Measurements from ENCODE around the gene DSTN.
"Not testable (repeated sequence)": the region's sequence is repeated elsewhere in the genome, so short reads cannot be mapped to it uniquely, and the experiment has no call there.

Gene DSTN

DNA sequence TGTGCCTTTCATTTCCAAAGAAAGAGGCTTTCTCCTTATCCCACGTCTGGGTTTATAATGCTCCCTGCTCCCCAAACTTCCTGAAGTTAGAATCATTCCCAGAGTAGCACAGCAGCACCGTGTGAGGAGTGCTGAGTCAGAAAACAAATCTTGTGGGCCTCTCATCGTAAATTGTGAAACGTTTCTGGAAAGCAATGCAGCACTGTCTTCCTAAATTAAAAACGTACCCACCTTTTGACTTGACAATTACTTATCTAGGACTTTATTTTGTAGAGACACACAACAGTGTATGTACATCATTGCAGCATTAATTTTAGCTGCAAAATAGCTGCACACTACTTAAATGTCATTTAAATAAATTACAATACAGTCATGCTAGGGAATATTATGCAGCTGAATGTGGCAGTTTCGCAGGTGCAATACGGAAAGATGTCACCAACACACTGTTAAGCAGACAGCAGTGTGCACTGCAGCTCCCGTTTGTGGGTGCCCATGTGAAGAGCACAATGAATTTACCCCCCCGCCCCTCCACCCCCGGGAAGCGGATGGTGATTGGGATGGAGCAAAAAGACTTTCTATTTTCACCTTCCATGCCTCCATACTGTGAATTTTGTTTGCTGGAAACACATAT, 81.4 kb downstream of the DSTN start:
- no peak for DNase-seq (ENCODE audit: low read depth)

DNA sequence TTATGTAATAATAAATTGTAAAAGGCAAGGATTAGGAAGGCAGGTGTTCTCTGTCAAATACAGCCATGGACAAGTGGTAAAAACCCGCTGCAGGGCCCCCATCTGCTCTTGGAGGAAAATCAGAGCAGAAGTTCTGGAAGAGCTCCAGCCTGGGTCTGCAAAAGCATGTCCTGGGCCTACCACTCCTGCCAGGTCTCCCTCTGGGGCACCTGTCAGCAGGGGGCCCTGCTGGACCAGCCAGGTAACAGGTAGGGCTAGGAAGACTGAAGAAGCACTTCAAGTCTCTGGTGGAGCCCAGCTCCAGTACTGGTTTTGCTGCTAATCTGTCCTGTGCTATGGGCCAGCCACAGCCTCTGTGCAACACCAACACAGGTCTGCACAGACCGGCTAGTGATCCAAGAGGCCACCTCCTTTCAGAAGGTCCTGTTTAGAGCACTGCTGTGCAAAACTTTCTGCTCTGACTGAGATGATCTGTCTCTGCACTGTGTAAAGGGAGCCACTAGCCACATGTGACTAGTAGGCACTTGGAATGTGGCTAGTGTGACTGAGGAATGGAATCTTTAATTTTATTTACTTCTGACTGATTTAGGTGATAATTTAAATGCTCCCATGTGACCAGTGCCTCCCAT, 82.0 kb downstream of the DSTN start:
- DNase-seq (ENCODE audit: low read depth), result no peak

GRCh38 chr20:17652411-17652810, 82.5 kb downstream of the DSTN start:
- DNase-seq (ENCODE audit: low read depth), result no peak

- DNase-seq (ENCODE audit: low read depth), result no peak
These were observed 84.2 kb downstream of the DSTN start for GRCh38 chr20:17653835-17654648.

DNA sequence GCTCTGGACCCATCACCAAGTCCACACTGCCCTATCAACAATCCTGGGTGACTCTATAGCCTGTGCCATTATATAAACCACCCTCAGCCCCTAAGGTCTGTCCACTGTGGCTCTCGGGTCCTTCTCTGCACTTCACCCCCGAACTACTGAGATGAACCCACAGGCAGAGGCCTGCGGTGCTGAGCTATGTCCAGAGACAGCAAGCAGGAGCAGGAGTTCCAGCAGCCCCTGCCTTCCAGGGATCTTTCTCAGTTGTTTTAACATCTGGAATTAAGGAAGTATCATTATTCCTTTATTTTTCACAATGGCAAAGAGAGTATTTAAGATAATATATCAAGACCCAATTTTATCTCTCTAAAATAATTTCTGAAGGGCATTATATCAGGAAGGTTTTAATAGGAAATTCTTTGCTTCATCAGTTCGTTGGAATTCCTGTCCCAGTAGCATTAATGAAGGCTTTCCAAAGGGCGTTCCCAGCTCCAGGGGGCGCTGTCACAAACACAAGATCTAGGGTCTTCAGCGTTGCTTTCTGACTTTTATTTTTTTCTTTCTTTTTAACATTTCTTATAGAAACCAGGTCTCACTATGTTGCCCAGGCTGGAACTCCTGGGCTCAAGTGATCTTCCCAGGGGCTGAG, 84.9 kb downstream of the DSTN start:
- DNase-seq (ENCODE audit: low read depth), result no peak

DNA sequence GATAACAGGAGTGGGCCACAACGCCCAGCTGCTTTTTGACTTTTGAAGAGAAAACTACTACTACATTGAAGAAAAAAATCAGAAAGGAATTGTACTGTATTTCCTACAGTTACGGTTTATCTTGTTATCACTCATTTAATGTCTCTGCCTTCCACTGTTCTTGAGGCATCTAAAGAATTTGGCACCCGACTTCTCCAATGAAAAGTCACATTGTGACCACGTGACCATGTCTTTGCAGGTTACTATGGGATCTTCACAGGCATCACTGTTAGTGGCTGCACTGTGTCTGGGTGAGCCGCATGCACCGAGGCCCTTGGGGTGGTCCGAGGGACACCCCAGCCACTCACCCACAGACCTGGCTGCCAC, 85.4 kb downstream of the DSTN start:
- no peak for DNase-seq (ENCODE audit: low read depth)

- no peak for DNase-seq (ENCODE audit: low read depth)
These were observed 86.1 kb downstream of the DSTN start for GRCh38 chr20:17655865-17656479.

GRCh38 chr20:17657079-17657825, 87.4 kb downstream of the DSTN start:
- DNase-seq (ENCODE audit: low read depth), result no peak

- DNase-seq (ENCODE audit: low read depth), result no peak
These were observed 88.2 kb downstream of the DSTN start for GRCh38 chr20:17657898-17658647.

DNA sequence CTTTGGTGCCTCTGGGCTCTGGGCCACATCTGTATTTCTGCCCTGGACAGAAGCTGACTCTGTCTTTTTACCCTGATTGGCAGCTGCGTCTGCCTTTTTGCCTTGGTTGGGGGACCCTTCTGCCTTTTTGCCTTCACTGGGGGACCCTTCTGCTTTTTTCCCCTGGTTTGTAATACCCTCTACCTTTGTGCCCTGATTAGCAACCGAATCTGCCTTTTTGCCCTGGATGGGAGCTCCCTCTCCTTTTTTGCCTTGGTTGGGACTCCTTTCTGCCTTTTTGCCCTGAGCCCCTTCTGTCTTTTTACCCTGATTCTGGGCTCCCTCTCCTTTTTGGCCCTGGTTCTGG, 88.7 kb downstream of the DSTN start:
- DNase-seq (ENCODE audit: low read depth), result no peak

DNA sequence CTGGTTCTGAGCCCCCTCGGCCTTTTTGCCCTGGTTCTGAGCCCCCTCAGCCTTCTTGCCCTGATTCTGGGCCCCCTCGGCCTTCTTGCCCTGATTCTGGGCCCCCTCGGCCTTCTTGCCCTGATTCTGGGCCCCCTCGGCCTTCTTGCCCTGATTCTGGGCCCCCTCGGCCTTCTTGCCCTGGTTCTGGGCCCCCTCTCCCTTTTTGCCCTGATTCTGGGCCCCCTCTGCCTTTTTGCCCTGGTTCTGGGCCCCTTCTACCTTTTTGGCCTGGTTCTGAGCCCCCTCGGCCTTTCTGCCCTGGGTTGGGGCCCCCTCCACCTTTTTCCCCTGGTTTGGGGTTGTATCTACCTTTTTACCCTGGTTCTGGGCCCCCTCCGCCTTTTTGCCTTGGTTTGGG, 89.5 kb downstream of the DSTN start:
- DNase-seq (ENCODE audit: low read depth), result not testable (repeated sequence)
